NB4 (cell line): ENCODE results near the gene GTF2A1L.
A peak's percentile ranks its signal among the peaks of the same experiment; 100 is the strongest.

Experiments
- POLR2A ChIP-seq: IDR thresholded peaks from 2 replicates; pipeline ENCODE4 v1.6.1; 2011; ENCODE audit warnings: mild to moderate bottlenecking; ENCODE audit not compliant: insufficient read length; ENCODE audit errors: extremely low read depth
- TF ChIP-seq, protein P1 (sequence below): IDR thresholded peaks from one replicate; pipeline ENCODE4 v1.5.1; 2012; ENCODE audit warnings: low read depth, low read length
- TF ChIP-seq, protein P2 (sequence below): IDR thresholded peaks from 2 replicates; pipeline ENCODE4 v1.6.1; 2011; ENCODE audit warnings: low read depth, low read length

- no peak for TF ChIP-seq POLR2A
- TF ChIP-seq, protein P1, sequence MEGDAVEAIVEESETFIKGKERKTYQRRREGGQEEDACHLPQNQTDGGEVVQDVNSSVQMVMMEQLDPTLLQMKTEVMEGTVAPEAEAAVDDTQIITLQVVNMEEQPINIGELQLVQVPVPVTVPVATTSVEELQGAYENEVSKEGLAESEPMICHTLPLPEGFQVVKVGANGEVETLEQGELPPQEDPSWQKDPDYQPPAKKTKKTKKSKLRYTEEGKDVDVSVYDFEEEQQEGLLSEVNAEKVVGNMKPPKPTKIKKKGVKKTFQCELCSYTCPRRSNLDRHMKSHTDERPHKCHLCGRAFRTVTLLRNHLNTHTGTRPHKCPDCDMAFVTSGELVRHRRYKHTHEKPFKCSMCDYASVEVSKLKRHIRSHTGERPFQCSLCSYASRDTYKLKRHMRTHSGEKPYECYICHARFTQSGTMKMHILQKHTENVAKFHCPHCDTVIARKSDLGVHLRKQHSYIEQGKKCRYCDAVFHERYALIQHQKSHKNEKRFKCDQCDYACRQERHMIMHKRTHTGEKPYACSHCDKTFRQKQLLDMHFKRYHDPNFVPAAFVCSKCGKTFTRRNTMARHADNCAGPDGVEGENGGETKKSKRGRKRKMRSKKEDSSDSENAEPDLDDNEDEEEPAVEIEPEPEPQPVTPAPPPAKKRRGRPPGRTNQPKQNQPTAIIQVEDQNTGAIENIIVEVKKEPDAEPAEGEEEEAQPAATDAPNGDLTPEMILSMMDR = peak; percentile 67
- TF ChIP-seq, protein P2, sequence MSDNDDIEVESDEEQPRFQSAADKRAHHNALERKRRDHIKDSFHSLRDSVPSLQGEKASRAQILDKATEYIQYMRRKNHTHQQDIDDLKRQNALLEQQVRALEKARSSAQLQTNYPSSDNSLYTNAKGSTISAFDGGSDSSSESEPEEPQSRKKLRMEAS = no peak
Measured at GRCh38 chr2:48601349-48601748, 16.3 kb upstream of the GTF2A1L start.
